HEK293T (cell line): ENCODE results near the gene ZNF248.

ENCODE experiments used
- CTCF ChIA-PET: fragments of 350-600 bp; formaldehyde crosslinking; extraction: SDS; loops from one replicate; lab custom pipeline; 2021; ENCODE audit warnings: antibody characterized with exemption, inconsistent platforms; lab: Yijun Ruan, JAX
- POLR2A ChIA-PET: fragments of 350-600 bp; formaldehyde crosslinking; extraction: SDS; loops from one replicate; lab custom pipeline; 2020; ENCODE audit warnings: antibody characterized with exemption, inconsistent platforms; lab: Yijun Ruan, JAX
- DNase-seq: peaks from one replicate; pipeline ENCODE4 v3.0.0; 2012; ENCODE audit warnings: mixed read lengths; ENCODE audit errors: extremely low spot score
- ARNT ChIP-seq: fragments of 450-650 bp; IDR thresholded peaks from 2 replicates; pipeline ENCODE4 v1.6.1; 2017; ENCODE audit warnings: mild to moderate bottlenecking
- BHLHE40 ChIP-seq: fragments of 450-650 bp; IDR thresholded peaks from 2 replicates; pipeline ENCODE4 v1.6.1; 2016; ENCODE audit warnings: mild to moderate bottlenecking, moderate library complexity, borderline replicate concordance
- CTBP1 ChIP-seq: fragments of 450-650 bp; IDR thresholded peaks from 2 replicates; pipeline ENCODE4 v1.6.1; 2016; ENCODE audit warnings: borderline replicate concordance
- ELF4 ChIP-seq: fragments of 450-650 bp; IDR thresholded peaks from 2 replicates; pipeline ENCODE4 v1.6.1; 2017; ENCODE audit warnings: antibody characterized with exemption
- FOXA1 ChIP-seq: fragments of 450-650 bp; IDR thresholded peaks from 2 replicates; pipeline ENCODE4 v1.6.1; 2016; ENCODE audit warnings: mild to moderate bottlenecking
- FOXK2 ChIP-seq: fragments of 450-650 bp; IDR thresholded peaks from 2 replicates; pipeline ENCODE4 v1.6.1; 2016; ENCODE audit warnings: mild to moderate bottlenecking
- FOXM1 ChIP-seq: fragments of 450-650 bp; IDR thresholded peaks from 2 replicates; pipeline ENCODE4 v1.6.1; 2017; ENCODE audit warnings: mild to moderate bottlenecking, borderline replicate concordance
- HDGF ChIP-seq: fragments of 450-650 bp; IDR thresholded peaks from 2 replicates; pipeline ENCODE4 v1.6.1; 2017; ENCODE audit warnings: antibody characterized with exemption, borderline replicate concordance
- L3MBTL2 ChIP-seq: fragments of 450-650 bp; conservative IDR thresholded peaks from 2 replicates; pipeline ENCODE4 v1.6.1; 2016; ENCODE audit warnings: mild to moderate bottlenecking
- LEF1 ChIP-seq: fragments of 450-650 bp; IDR thresholded peaks from 2 replicates; pipeline ENCODE4 v1.6.1; 2017; ENCODE audit warnings: mild to moderate bottlenecking, borderline replicate concordance
- NFRKB ChIP-seq: fragments of 450-650 bp; IDR thresholded peaks from 2 replicates; pipeline ENCODE4 v1.6.1; 2016; ENCODE audit warnings: mild to moderate bottlenecking, moderate library complexity
- PKNOX1 ChIP-seq: fragments of 450-650 bp; IDR thresholded peaks from 2 replicates; pipeline ENCODE4 v1.6.1; 2016
- SP1 ChIP-seq: fragments of 450-650 bp; IDR thresholded peaks from 2 replicates; pipeline ENCODE4 v1.6.1; 2017
- SUZ12 ChIP-seq: fragments of 450-650 bp; IDR thresholded peaks from 2 replicates; pipeline ENCODE4 v1.6.1; 2016; ENCODE audit warnings: mild to moderate bottlenecking
- TARDBP ChIP-seq: fragments of 450-650 bp; IDR thresholded peaks from 2 replicates; pipeline ENCODE4 v1.6.1; 2016
- ZNF384 ChIP-seq: fragments of 450-650 bp; IDR thresholded peaks from 2 replicates; pipeline ENCODE4 v1.6.1; 2016

ZNF248 gene

GRCh38 chr10:37872283-37872682 is 14.9 kb upstream of the ZNF248 start:
- TF ChIP-seq CTBP1, result no peak
- TF ChIP-seq BHLHE40, result no peak
- TF ChIP-seq LEF1, result no peak
- TF ChIP-seq ELF4, result no peak
- no peak for TF ChIP-seq TARDBP
- TF ChIP-seq ARNT, result no peak
- POLR2A ChIA-PET, result interaction anchor here (1.0 kb wide), 1 partner anchor 53 kb away, joined by 3 read pairs; no protein-coding TSS in a partner anchor
- CTCF ChIA-PET, result no interaction called here
- no peak for DNase-seq

DNA sequence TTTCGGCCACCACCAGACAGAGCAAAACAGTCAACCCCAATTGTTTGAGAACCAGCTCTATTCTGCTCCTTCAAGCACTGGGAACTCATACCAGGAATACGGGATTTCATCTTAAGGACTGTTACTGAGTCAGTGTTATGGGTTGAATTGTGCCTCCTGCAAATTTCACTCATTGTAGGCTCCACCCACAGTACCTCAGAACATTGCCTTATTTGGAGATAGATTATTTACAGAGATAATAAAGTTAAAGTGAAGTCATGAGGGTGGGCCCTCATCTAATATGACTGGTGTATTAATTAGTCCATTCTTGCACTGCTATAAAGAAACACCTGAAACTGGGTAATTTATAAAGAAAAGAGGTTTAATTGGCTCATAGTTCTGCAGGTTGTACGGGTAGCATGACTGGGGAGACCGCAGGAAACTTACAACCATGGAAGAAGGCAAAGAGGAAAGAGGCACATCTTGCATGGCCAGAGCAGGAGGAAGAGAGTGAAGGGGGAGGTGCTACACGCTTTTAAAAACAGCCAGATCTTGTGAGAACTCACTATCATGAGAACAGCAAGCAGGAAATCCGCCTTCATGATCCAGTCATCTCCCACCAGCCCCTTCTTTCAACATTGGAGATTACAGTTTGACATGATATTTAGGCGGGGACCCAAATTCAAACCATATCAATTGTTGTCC is 14.3 kb upstream of the ZNF248 start:
- no peak for DNase-seq
- ChIA-PET CTCF (no interaction called here), POLR2A (interaction anchor here (1.0 kb wide), 1 partner anchor 54 kb away, joined by 3 read pairs; no protein-coding TSS in a partner anchor)
- no peak for TF ChIP-seq CTBP1
- TF ChIP-seq TARDBP, result no peak
- TF ChIP-seq PKNOX1, result no peak
- TF ChIP-seq SUZ12, result no peak
- TF ChIP-seq ARNT, result no peak
- TF ChIP-seq HDGF, result no peak
- TF ChIP-seq BHLHE40, result no peak
- no peak for TF ChIP-seq ZNF384
- TF ChIP-seq NFRKB, result no peak
- TF ChIP-seq L3MBTL2, result no peak
- no peak for TF ChIP-seq LEF1

- TF ChIP-seq ELF4, result no peak
- no peak for TF ChIP-seq SP1
- TF ChIP-seq FOXM1, result no peak
- no peak for TF ChIP-seq FOXA1
- no peak for TF ChIP-seq ZNF384
- no peak for TF ChIP-seq HDGF
- TF ChIP-seq FOXK2, result no peak
- TF ChIP-seq BHLHE40, result no peak
- TF ChIP-seq CTBP1, result no peak
- TF ChIP-seq NFRKB, result no peak
- TF ChIP-seq LEF1, result no peak
- no peak for TF ChIP-seq ARNT
- no peak for DNase-seq
- ChIA-PET CTCF (no interaction called here), POLR2A (no interaction called here)
These were observed 13.7 kb upstream of the ZNF248 start for GRCh38 chr10:37871143-37871542.

DNA sequence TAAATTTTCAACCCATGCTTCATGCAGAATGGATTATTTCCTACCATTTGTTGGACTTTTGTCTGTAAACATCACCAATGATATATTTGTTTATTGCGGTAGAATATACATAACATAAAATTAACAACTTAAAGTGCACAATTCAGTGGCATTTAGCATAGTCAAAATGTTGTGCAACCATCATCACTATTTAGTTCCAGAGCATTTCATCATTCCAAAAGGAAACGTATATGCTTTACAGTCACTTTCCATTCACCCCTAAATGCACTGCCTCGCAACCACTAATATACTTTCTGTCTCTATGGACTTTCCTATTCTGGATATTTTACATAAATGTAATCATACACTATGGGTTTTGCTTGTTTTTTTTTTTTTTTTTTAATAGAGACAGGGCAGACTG is 11.4 kb upstream of the ZNF248 start:
- no peak for DNase-seq
- CTCF ChIA-PET, result no interaction called here
- POLR2A ChIA-PET, result no interaction called here
- TF ChIP-seq FOXK2 (no peak), PKNOX1 (no peak), L3MBTL2 (no peak), SP1 (no peak), TARDBP (no peak), ARNT (no peak), BHLHE40 (no peak), FOXM1 (no peak), HDGF (no peak), ELF4 (no peak), SUZ12 (no peak), FOXA1 (no peak), NFRKB (no peak), LEF1 (no peak), ZNF384 (no peak)

DNA sequence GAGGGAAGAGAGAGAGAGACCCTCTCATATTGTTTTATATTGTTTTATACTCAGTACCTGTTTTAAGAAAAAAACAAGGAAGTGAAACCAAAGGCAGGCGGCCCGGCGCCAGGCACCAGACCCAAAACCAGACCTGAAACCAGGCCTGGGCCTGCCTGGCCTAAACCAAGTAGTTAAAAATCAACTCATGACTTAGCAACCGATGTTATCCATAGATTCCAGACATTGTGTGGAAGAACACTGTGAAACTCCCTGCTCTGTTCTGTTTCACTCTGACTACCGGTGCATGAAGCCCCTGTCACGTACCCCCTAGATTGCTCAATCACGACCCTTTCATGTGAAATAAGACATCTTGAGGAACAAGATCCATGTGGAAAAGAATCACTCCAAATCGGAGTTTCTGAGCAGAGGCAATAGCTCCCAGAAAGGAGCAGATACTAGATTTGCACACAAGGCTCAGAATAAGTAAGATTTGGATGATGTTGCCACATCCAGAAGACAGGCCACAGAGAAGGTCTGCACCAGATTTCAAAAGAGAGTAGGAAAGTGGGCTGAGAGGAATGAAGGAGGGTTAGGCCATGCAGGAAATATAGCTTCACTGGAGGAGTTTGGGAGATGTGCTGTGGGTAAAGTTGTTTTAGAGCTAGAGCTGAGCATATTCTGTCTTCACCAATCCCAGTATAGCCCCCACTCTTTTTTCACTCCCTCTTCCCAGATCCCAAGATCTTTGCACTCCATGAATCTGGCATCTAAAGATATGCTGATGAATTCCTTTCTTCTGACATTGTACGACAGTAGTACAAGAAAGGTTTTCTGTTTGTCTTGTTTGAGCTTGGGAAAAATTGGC is 8.8 kb upstream of the ZNF248 start:
- ChIA-PET POLR2A (no interaction called here), CTCF (no interaction called here)
- DNase-seq, result no peak
- TF ChIP-seq CTBP1, result no peak
- no peak for TF ChIP-seq ARNT

DNA sequence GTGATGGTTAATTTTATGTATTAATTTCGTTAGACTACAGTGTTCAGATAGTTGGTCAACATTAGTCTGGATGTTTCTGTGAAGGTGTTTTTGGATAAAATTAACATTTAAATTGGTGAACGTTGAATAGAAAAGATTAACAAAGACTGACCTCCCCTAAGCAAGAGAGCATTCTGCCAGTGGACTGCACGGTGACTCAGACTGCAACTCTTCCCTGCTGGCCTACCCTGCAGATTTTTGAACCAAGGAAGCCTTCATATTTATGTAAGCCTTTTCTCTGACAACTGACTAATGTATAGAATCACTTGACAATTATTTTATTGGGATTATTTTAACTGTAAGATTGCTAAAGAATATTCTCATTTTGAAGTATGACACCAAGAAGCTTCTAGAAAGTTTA is 7.9 kb upstream of the ZNF248 start:
- CTCF ChIA-PET, result no interaction called here
- no peak for TF ChIP-seq FOXK2
- TF ChIP-seq FOXA1, result no peak
- no peak for TF ChIP-seq CTBP1
- TF ChIP-seq ELF4, result no peak
- no peak for TF ChIP-seq SUZ12
- TF ChIP-seq NFRKB, result no peak
- TF ChIP-seq FOXM1, result no peak
- TF ChIP-seq L3MBTL2, result no peak
- TF ChIP-seq ARNT, result no peak
- TF ChIP-seq BHLHE40, result no peak
- TF ChIP-seq TARDBP, result no peak
- TF ChIP-seq PKNOX1, result no peak
- TF ChIP-seq SP1, result no peak
- TF ChIP-seq ZNF384, result no peak
- TF ChIP-seq HDGF, result no peak
- no peak for TF ChIP-seq LEF1
- POLR2A ChIA-PET, result no interaction called here
- DNase-seq, result no peak
